GM12865 (cell line): Measurements from ENCODE around the gene PPP2R2B.

Experiments used
- DNase-seq: peaks from one replicate; pipeline ENCODE4 v3.0.0; 2010; ENCODE audit warnings: low read depth
- H3K4me3 ChIP-seq: 2 replicates; pipeline ENCODE4 v1.5.1; 2011; ENCODE audit warnings: mild to moderate bottlenecking, low read depth, low read length, control low read depth
- CTCF ChIP-seq: IDR thresholded peaks from 2 replicates; pipeline ENCODE4 v1.5.1; 2011; ENCODE audit warnings: low read length, control low read depth, low read depth, inconsistent platforms; ENCODE audit not compliant: insufficient read depth; ENCODE audit errors: missing control alignments

The PPP2R2B gene

GRCh38 chr5:146889169-146889568, 10.6 kb upstream of the PPP2R2B start:
- no peak for DNase-seq
- H3K4me3 ChIP-seq: no peak overlapping the region
- no peak for TF ChIP-seq CTCF

- H3K4me3 ChIP-seq: no peak overlapping the region
- no peak for TF ChIP-seq CTCF
- DNase-seq: no peak
Measured at GRCh38 chr5:146888351-146888978, 9.9 kb upstream of the PPP2R2B start.

GRCh38 chr5:146884066-146884626, 5.6 kb upstream of the PPP2R2B start:
- no peak for TF ChIP-seq CTCF
- no peak overlapping the region for H3K4me3 ChIP-seq
- DNase-seq: no peak

GRCh38 chr5:146883511-146883910, 5.0 kb upstream of the PPP2R2B start:
- no peak for DNase-seq
- no peak overlapping the region for H3K4me3 ChIP-seq
- no peak for TF ChIP-seq CTCF

GRCh38 chr5:146880966-146881365, 2.4 kb upstream of the PPP2R2B start:
- no peak for TF ChIP-seq CTCF
- no peak for DNase-seq
- no peak overlapping the region for H3K4me3 ChIP-seq

GRCh38 chr5:146877783-146878475, 628 bp downstream of the PPP2R2B start:
- no peak overlapping the region for H3K4me3 ChIP-seq
- no peak for DNase-seq
- no peak for TF ChIP-seq CTCF
